ENCODE measurements around the gene MMP24OS. TPM values are rescaled to one million over a fixed set of nuclear protein-coding genes. Genes with fewer than 3 reads are reported as not detected.

MMP24OS gene
- total and polyA plus RNA-seq, 10 of the 15 experiments (the other 5 are each of a cell fraction or from before 2014, with no cell fraction given): 2.0 to 30.9 (median 10.9) TPM

DNA sequence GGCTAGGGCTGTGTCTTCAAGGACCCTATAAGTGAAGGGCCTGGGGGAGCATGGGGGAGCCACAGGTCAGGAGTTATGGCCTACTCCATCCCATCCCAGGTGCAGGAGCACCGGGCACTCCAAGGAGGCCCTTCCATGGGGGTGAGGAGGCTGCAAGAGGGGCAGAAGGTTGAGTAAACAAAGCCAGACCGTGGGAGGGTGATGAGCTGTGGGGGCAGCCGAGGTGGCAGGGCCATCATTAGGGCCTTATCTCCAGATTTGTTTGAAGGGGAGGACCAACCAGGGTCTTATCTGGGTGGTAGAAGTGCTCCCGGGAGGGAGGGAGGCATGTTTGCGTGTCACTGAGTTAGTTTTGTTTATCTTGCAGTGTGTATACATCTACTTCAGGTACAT is 16.4 kb upstream of the MMP24OS start:
- CTCF ChIA-PET: interaction anchor here (1.9 kb wide), 1 partner anchor 10 kb away, joined by 5 read pairs; no protein-coding TSS in a partner anchor
- BruUV-seq (replicated peaks): no TSS peak
- Histone ChIP-seq H3K79me2 (ENCODE audit: control insufficient read depth, insufficient read depth, low read length) (no peaks in the 10 kb centered on the region), H3K9me3 (replicated peaks; ENCODE audit: control insufficient read depth, insufficient read depth, low read length) (no peaks in the 10 kb centered on the region), H3K4me2 (ENCODE audit: control insufficient read depth, insufficient read depth) (no peak overlapping the region), H3K36me3 (ENCODE audit: control insufficient read depth in 2 of 2, insufficient read depth in 2 of 2, low read length in 1 of 2) (no peaks in the 10 kb centered on the region), H4K20me1 (ENCODE audit: control insufficient read depth, insufficient read depth) (no peaks in the 10 kb centered on the region), H2AFZ (ENCODE audit: control insufficient read depth, low read depth, low read length) (no peak overlapping the region), H3K4me3 (no peak overlapping the region), H3K27me3 (replicated peaks in 1 of 2; ENCODE audit: control insufficient read depth in 2 of 2, insufficient read depth in 2 of 2, low read length in 1 of 2) (no peaks in the 10 kb centered on the region), H3K27ac (ENCODE audit: control insufficient read depth, insufficient read depth) (no peak overlapping the region), H3K9ac (ENCODE audit: control insufficient read depth, insufficient read depth, low read length) (no peak overlapping the region), H3K4me1 (ENCODE audit: control insufficient read depth, insufficient read depth, low read length) (no peaks in the 10 kb centered on the region)
- SMC1A ChIA-PET (ENCODE audit: uncharacterized antibody, unreplicated experiment): no interaction called here
- FAIRE-seq (no peak), DNase-seq (ENCODE audit: low read depth, low spot score) (no peak), ATAC-seq (no peak)
- POLR2A ChIA-PET: no interaction called here
- intact Hi-C loops (cut with micrococcal nuclease; ENCODE audit: unreplicated experiment) (no loop called here), in situ Hi-C loops (cut with MboI) (no loop called here)
- TF ChIP-seq SRF (IDR thresholded peaks at IDR 0.05; ENCODE audit: low read depth in 2 of 2, low read length in 2 of 2) (no peak), JUND (IDR thresholded peaks at IDR 0.05; ENCODE audit: low read depth, low read length) (no peak)
- WGBS (ENCODE audit: insufficient coverage, insufficient replicate concordance, low lambda C conversion rate, missing lambda C conversion rate): 32% methylated on average over 5 of the region's 5 CpGs
- RAD21 ChIA-PET (ENCODE audit: unreplicated experiment): no interaction called here

DNA sequence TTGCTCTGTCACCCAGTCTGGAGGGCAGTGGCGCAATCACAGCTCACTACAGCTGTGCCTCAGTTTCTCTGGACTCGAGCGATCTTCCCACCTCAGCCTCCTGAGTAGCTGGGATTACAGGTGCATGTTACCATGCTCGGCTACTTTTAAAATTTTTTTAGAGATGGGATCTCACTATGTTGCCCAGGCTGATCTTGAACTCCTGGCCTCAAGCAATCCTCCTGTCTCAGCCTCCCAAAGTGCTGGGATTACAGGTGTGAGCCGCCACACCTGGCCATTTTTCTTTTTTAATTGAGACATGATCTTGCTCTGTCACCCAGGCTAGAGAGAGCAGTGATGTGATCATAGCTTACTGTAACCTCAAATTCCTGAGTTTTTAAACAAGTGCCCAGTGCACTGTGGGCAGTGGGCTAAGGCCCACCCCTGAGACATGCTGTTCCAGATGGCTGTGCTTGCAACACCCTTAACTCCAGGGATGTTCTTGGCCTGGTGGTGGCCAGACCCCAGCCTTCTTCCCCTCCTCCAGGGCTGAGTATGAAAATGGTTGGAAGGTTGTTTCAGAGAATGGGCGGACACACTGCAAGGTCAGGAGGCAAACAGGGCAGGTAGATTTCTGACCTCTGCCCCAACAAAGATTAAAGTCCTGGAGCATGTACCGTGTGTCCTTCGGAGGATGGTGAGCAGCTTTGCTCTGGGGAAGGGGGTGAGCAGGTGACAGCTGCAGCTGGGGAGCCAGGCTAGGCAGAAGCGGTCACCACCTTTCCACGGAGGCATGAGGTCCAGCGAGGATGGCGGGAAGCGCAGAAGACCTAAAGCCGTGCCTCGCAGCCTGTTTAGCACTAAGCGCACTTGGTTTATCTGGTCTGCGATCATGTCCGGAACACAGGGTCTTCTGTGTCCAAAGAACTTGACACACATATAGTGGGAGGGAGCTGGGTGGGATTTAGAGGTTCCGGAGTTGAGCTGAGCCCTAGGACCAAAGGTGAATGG is 15.7 kb upstream of the MMP24OS start:
- ChIA-PET SMC1A (ENCODE audit: uncharacterized antibody, unreplicated experiment) (no interaction called here), POLR2A (no interaction called here), CTCF (interaction anchor here (1.4 to 1.9 kb wide), 2 partner anchors 11 to 12 kb away, joined by 5 read pairs; no protein-coding TSS in a partner anchor), RAD21 (ENCODE audit: unreplicated experiment) (no interaction called here)
- FAIRE-seq (no peak), ATAC-seq (no peak), DNase-seq (ENCODE audit: low read depth, low spot score) (no peak)
- in situ Hi-C loops (cut with MboI) (no loop called here), intact Hi-C loops (cut with micrococcal nuclease; ENCODE audit: unreplicated experiment) (no loop called here)
- Histone ChIP-seq H3K36me3 (ENCODE audit: control insufficient read depth in 2 of 2, insufficient read depth in 2 of 2, low read length in 1 of 2) (no peaks in the 10 kb centered on the region), H3K9ac (ENCODE audit: control insufficient read depth, insufficient read depth, low read length) (no peak overlapping the region), H3K4me3 (no peak overlapping the region), H3K27ac (ENCODE audit: control insufficient read depth, insufficient read depth) (no peak overlapping the region), H3K4me2 (ENCODE audit: control insufficient read depth, insufficient read depth) (no peak overlapping the region), H3K9me3 (replicated peaks; ENCODE audit: control insufficient read depth, insufficient read depth, low read length) (no peaks in the 10 kb centered on the region), H4K20me1 (ENCODE audit: control insufficient read depth, insufficient read depth) (no peaks in the 10 kb centered on the region), H3K27me3 (replicated peaks in 1 of 2; ENCODE audit: control insufficient read depth in 2 of 2, insufficient read depth in 2 of 2, low read length in 1 of 2) (no peaks in the 10 kb centered on the region), H2AFZ (ENCODE audit: control insufficient read depth, low read depth, low read length) (no peak overlapping the region), H3K4me1 (ENCODE audit: control insufficient read depth, insufficient read depth, low read length) (no peaks in the 10 kb centered on the region), H3K79me2 (ENCODE audit: control insufficient read depth, insufficient read depth, low read length) (no peaks in the 10 kb centered on the region)
- TF ChIP-seq CHD1 (IDR thresholded peaks at IDR 0.05; ENCODE audit: low read depth, low read length) (no peak), ZNF274 (IDR thresholded peaks at IDR 0.05; ENCODE audit: insufficient read depth, insufficient read length) (no peak), CBX5 (IDR thresholded peaks at IDR 0.05; ENCODE audit: low read depth) (no peak), POLR2AphosphoS5 (IDR thresholded peaks at IDR 0.05; ENCODE audit: low read length) (no peak), SMAD1 (IDR thresholded peaks at IDR 0.05; ENCODE audit: low read depth, partially characterized antibody) (no peak), EZH2 (IDR thresholded peaks at IDR 0.05; ENCODE audit: borderline replicate concordance, control insufficient read depth, low read depth, low read length) (no peak)
- no TSS peak for BruUV-seq (replicated peaks)
- 64% methylated on average over 16 of the region's 19 CpGs for WGBS (ENCODE audit: insufficient coverage, insufficient replicate concordance, low lambda C conversion rate, missing lambda C conversion rate)
